IPS-15b (cell line): ENCODE data around the gene STK32C.
"Not testable (repeated sequence)": the region's sequence is repeated elsewhere in the genome, so short reads cannot be mapped to it uniquely, and the experiment has no call there.

Experiments
- H3K27me3 ChIP-seq: one replicate; pipeline ENCODE4 v1.6.1; 2013; ENCODE audit warnings: low read length; ENCODE audit not compliant: control insufficient read depth, insufficient read depth
- H3K36me3 ChIP-seq: one replicate; pipeline ENCODE4 v1.6.1; 2013; ENCODE audit warnings: low read length; ENCODE audit not compliant: control insufficient read depth, insufficient read depth
- H3K4me1 ChIP-seq: one replicate; pipeline ENCODE4 v1.6.1; 2013; ENCODE audit warnings: mild to moderate bottlenecking, low read length; ENCODE audit not compliant: control insufficient read depth, insufficient read depth
- H3K4me3 ChIP-seq: one replicate; pipeline ENCODE4 v1.5.1; 2013; ENCODE audit warnings: low read depth, low read length
- H3K9ac ChIP-seq: one replicate; pipeline ENCODE4 v1.6.1; 2013; ENCODE audit warnings: low read depth, mild to moderate bottlenecking, low read length
- H3K9me3 ChIP-seq: one replicate; pipeline ENCODE4 v1.6.1; 2013; ENCODE audit warnings: mild to moderate bottlenecking, low read length; ENCODE audit not compliant: control insufficient read depth, insufficient read depth

Gene STK32C

DNA sequence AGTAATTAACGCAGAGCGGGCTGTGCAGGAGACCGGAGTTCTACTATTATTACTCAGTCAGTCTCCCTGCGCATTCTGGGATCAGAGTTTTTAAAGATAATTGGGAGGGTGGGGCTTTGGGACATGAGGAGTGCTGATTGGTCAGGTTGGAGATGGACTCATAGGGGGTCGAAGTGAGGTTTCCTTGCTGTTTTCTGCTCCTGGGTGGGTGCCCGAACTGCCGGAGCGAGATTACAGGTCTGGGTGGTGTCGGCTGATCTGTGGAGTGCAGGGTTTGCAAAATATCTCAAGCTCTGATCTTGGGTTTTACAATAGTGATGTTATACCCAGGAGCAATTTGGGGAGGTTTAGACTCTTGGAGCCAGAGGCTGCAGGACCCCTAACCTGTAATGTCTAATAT, 20.4 kb upstream of the STK32C start:
- Histone ChIP-seq H3K4me1 (no peaks in the 10 kb centered on the region), H3K36me3 (no peaks in the 10 kb centered on the region), H3K4me3 (no peak overlapping the region), H3K9ac (no peak overlapping the region), H3K27me3 (no peaks in the 10 kb centered on the region), H3K9me3 (no peaks in the 10 kb centered on the region)

DNA sequence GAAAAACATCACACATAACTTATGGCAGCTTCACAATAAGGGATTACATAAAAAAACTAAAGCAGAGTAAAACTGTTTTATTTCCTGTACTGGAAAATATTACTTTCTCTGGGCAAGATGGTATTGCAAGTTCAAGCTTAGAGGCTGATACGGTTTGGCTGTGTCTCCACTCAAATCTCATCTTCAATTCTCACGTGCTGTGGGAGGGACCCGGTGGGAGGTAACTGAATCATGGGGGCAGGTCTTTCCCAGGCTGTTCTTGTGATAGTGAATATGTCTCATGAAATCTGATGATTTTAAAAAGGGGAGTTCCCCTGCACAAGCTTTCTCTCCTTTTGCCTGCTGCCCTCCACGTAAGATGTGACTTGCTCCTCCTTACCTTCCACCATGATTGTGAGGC, 19.2 kb upstream of the STK32C start:
- Histone ChIP-seq H3K36me3 (no peaks in the 10 kb centered on the region), H3K9ac (no peak overlapping the region), H3K27me3 (no peaks in the 10 kb centered on the region), H3K4me1 (no peaks in the 10 kb centered on the region), H3K9me3 (no peaks in the 10 kb centered on the region), H3K4me3 (no peak overlapping the region)

DNA sequence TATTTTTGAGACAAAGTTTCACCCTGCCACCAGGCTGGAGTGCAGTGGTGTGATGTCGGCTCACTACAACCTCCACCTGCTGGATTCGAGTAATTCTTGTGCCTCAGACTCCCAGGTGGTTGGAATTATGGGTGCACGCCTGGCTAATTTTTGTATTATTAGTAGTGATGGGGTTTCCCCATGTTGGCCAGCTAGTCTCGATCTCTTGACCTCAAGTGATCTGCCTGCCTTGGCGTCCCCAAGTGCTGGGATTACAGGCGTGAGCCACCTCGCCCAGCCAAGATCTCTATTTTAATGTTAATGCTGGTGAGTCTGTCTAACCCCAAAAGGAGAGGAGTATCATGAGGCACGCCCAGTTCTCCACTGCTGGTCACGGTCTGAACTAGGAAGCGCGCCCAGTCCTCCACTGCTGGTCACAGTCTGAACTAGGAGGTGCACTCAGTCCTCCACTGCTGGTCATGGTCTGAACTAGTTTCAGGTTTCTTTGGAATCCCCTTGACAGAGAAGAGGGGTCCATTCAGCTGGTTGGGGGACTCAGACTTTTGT, 18.7 kb upstream of the STK32C start:
- Histone ChIP-seq H3K9me3 (no peaks in the 10 kb centered on the region), H3K27me3 (no peaks in the 10 kb centered on the region), H3K4me3 (no peak overlapping the region), H3K9ac (no peak overlapping the region), H3K36me3 (no peaks in the 10 kb centered on the region), H3K4me1 (no peaks in the 10 kb centered on the region)

GRCh38 chr10:132324186-132324585, 16.4 kb upstream of the STK32C start:
- H3K9me3 ChIP-seq: no peaks in the 10 kb centered on the region
- no peaks in the 10 kb centered on the region for H3K27me3 ChIP-seq
- H3K4me3 ChIP-seq: no peak overlapping the region
- H3K9ac ChIP-seq: no peak overlapping the region
- no peaks in the 10 kb centered on the region for H3K36me3 ChIP-seq
- H3K4me1 ChIP-seq: no peaks in the 10 kb centered on the region

- H3K4me3 ChIP-seq: no peak overlapping the region
- no peaks in the 10 kb centered on the region for H3K36me3 ChIP-seq
- H3K9me3 ChIP-seq: no peaks in the 10 kb centered on the region
- no peaks in the 10 kb centered on the region for H3K27me3 ChIP-seq
- no peak overlapping the region for H3K9ac ChIP-seq
- H3K4me1 ChIP-seq: no peaks in the 10 kb centered on the region
These were observed 14.9 kb upstream of the STK32C start for GRCh38 chr10:132322586-132323048.

DNA sequence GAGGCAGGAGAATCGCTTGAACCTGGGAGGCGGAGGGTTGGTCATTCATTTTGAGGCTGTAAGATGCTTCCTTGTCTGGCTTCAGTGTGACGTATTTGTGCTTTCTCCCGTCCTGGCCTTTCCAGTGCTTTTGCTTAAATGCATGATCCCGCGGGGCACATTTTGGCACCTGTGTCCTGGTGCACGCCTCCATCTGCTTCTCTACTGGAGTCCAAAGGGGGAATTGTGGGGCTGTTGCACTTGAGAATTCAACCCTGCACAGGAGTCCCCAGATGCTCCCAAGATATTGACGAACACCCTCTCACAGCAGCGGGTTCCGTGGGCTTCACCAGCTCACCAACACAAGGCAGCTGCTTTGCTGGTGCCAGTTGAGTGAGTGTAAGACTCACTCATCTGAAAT, 14.0 kb upstream of the STK32C start:
- Histone ChIP-seq H3K27me3 (no peaks in the 10 kb centered on the region), H3K9me3 (no peaks in the 10 kb centered on the region), H3K4me3 (no peak overlapping the region), H3K4me1 (no peaks in the 10 kb centered on the region), H3K9ac (no peak overlapping the region), H3K36me3 (no peaks in the 10 kb centered on the region)

DNA sequence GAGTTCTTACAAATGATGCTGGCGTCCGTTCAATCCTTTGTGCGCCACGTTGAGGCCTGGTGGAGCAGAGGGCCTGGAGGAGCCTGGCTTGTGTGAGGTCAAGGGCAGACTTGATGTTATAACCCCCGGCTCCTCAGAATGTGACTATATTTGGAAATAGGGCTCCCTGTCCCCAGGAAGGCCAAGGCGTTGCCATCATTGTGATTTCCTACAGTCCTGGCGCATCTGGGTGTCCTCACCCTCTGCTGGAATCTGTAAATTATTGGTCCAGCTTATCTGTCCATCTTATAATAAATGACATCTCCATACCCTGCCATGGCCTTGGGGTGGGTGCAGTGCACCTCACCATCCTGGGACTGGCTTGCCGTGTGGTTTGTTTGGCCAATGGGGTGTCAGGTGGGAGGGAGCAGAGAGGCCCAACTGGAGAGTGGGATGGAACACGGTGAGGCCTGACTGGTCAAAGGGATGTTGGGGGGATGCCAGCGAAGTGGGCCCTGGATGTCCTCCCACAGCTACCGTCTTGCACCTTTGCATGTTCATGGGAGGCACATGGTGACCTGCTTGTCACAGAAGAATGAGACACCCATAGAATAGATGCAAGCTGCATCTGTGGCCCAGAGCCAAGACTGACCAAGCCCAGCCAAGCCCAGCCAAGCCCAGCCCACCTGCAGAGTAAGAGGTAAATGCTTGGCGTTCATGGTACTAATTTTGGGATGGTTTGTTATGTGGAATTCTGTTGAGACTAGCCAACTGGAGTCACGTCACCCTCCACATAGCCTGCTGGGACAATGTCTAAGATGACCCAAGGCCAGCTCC, 13.1 kb upstream of the STK32C start:
- Histone ChIP-seq H3K27me3 (no peaks in the 10 kb centered on the region), H3K9ac (no peak overlapping the region), H3K36me3 (no peaks in the 10 kb centered on the region), H3K4me3 (no peak overlapping the region), H3K4me1 (no peaks in the 10 kb centered on the region), H3K9me3 (no peaks in the 10 kb centered on the region)

DNA sequence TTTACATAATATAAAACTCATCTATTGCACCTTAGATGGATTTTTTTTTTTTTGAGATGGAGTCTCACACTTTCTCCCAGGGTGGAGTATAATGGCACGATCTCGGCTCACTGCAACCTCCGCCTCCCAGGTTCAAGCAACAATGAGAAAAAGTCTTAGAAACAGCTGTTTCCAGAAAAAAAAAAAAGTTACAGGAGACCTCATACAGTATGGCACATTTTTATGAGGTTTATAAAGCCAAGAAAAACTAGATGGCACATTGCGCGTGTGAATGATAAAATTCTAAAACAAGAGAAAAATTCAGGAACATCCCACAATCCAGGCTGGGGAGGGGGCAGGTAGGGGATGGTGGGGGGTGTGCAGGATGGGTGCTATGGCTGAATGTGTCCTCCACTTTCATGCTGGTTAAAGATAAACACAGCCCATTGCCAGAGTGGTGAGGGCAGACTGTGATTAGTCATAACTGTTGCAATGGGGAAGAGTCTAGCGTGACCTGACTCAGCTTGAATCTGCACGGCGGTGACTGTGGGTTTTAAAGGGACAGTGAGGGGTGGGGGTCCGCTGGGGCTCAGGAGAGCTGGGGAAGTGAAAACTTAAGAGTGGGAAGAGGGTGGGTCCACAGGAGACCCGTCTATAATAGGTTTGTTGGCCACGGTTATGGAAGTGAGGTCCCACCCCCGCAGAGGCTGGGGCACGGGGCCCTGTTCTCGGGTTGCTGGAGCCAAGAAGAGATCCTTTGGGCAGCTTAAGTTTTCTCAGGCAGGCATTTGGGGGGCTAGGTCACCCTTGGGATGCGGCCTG, 12.3 kb upstream of the STK32C start:
- Histone ChIP-seq H3K36me3 (no peaks in the 10 kb centered on the region), H3K4me3 (no peak overlapping the region), H3K9me3 (no peaks in the 10 kb centered on the region), H3K4me1 (no peaks in the 10 kb centered on the region), H3K9ac (no peak overlapping the region), H3K27me3 (no peaks in the 10 kb centered on the region)

GRCh38 chr10:132317477-132317876, 9.7 kb upstream of the STK32C start:
- H3K4me3 ChIP-seq, H3K9ac ChIP-seq, H3K36me3 ChIP-seq, H3K9me3 ChIP-seq, H3K27me3 ChIP-seq, H3K4me1 ChIP-seq: not testable (repeated sequence)

GRCh38 chr10:132316133-132316532, 8.4 kb upstream of the STK32C start:
- H3K9me3 ChIP-seq: no peaks in the 10 kb centered on the region
- H3K36me3 ChIP-seq: no peaks in the 10 kb centered on the region
- no peak overlapping the region for H3K9ac ChIP-seq
- peaks cover 3% of the 10 kb centered on the region for H3K27me3 ChIP-seq
- no peaks in the 10 kb centered on the region for H3K4me1 ChIP-seq
- no peak overlapping the region for H3K4me3 ChIP-seq

GRCh38 chr10:132314881-132315280, 7.1 kb upstream of the STK32C start:
- not testable (repeated sequence) for H3K4me3 ChIP-seq, H3K4me1 ChIP-seq, H3K9ac ChIP-seq, H3K9me3 ChIP-seq, H3K36me3 ChIP-seq
- H3K27me3 ChIP-seq: peaks cover 15% of the 10 kb centered on the region

GRCh38 chr10:132314336-132314735, 6.6 kb upstream of the STK32C start:
- Histone ChIP-seq H3K27me3 (peaks cover 21% of the 10 kb centered on the region), H3K4me1 (no peaks in the 10 kb centered on the region), H3K9me3 (no peaks in the 10 kb centered on the region), H3K9ac (no peak overlapping the region), H3K4me3 (no peak overlapping the region), H3K36me3 (no peaks in the 10 kb centered on the region)
